ENCODE measurements around the gene PTPRF.

The PTPRF gene

DNA sequence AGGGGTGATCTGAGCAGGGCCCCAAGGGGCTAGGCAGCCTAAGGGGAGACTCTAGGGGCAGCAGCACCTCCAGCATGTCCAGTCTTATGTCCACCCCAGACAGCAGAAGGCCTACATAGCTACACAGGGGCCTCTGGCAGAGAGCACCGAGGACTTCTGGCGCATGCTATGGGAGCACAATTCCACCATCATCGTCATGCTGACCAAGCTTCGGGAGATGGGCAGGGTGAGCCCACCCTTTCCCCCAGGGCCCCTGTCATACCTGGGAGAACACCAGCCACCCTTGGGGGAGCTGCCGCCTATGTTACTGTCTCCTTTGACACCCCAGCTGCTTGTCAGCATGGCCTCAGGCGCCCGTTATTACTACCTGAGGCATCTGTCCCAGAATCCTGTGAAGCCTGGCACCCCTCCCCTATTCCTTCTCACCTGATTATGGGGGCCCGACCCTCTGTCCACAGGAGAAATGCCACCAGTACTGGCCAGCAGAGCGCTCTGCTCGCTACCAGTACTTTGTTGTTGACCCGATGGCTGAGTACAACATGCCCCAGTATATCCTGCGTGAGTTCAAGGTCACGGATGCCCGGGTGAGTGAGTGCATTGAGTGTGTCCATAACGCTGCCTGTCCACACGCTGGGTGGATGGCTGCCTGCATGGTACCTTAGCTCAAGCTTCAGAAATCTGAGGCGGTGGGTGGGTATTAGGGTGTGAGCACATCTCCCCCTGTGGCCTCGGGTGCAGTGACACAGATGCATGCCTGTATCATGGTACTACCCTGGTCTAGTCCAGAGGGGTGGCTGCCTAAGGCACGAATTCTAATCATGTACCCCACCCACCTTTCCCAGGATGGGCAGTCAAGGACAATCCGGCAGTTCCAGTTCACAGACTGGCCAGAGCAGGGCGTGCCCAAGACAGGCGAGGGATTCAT, 89.6 kb downstream of the PTPRF start:
- no peaks in the 10 kb centered on the region for H4K20me1 ChIP-seq (ENCODE audit: low read depth, low read length)
- no peak for TF ChIP-seq CTCF (IDR thresholded peaks at IDR 0.05; ENCODE audit: insufficient read depth, low read length, poor library complexity, severe bottlenecking)
- TF ChIP-seq EZH2phosphoT487 (conservative IDR thresholded peaks at IDR 0.05; ENCODE audit: low read length), result no peak
- no peaks in the 10 kb centered on the region for H3F3A ChIP-seq (ENCODE audit: insufficient read depth)
- H3K36me3 ChIP-seq (ENCODE audit: low read length), result no peaks in the 10 kb centered on the region
- H3K79me2 ChIP-seq (ENCODE audit: insufficient read depth, low read length), result no peaks in the 10 kb centered on the region
- H3K9ac ChIP-seq (ENCODE audit: low read length), result no peak overlapping the region
- H3K9me3 ChIP-seq (ENCODE audit: insufficient read depth, low read length), result no peaks in the 10 kb centered on the region
- no peak overlapping the region for H3K4me3 ChIP-seq (ENCODE audit: insufficient read depth, low read length, poor library complexity, severe bottlenecking)
- H3K27me3 ChIP-seq (ENCODE audit: low read length), result no peaks in the 10 kb centered on the region
- no peak overlapping the region for H3K27ac ChIP-seq (ENCODE audit: low read depth, low read length)
- H3K4me2 ChIP-seq (ENCODE audit: low read depth, low read length, poor library complexity, severe bottlenecking), result no peak overlapping the region
- no peaks in the 10 kb centered on the region for H3K9me2 ChIP-seq (replicated peaks; ENCODE audit: insufficient read depth, low read length)
- H2AFZ ChIP-seq (ENCODE audit: low read depth, low read length, severe bottlenecking), result no peak overlapping the region

GRCh38 chr1:43620956-43621355, 90.3 kb downstream of the PTPRF start:
- Histone ChIP-seq H3K9ac (ENCODE audit: low read length) (no peak overlapping the region), H3K9me2 (replicated peaks; ENCODE audit: insufficient read depth, low read length) (no peaks in the 10 kb centered on the region), H3K79me2 (ENCODE audit: insufficient read depth, low read length) (no peaks in the 10 kb centered on the region), H3K4me3 (ENCODE audit: insufficient read depth, low read length, poor library complexity, severe bottlenecking) (no peak overlapping the region), H3K27ac (ENCODE audit: low read depth, low read length) (no peak overlapping the region), H4K20me1 (ENCODE audit: low read depth, low read length) (no peaks in the 10 kb centered on the region), H3K36me3 (ENCODE audit: low read length) (no peaks in the 10 kb centered on the region), H2AFZ (ENCODE audit: low read depth, low read length, severe bottlenecking) (no peak overlapping the region), H3K27me3 (ENCODE audit: low read length) (no peaks in the 10 kb centered on the region), H3F3A (ENCODE audit: insufficient read depth) (no peaks in the 10 kb centered on the region), H3K4me2 (ENCODE audit: low read depth, low read length, poor library complexity, severe bottlenecking) (no peak overlapping the region), H3K9me3 (ENCODE audit: insufficient read depth, low read length) (no peaks in the 10 kb centered on the region)
- TF ChIP-seq CTCF (IDR thresholded peaks at IDR 0.05; ENCODE audit: insufficient read depth, low read length, poor library complexity, severe bottlenecking) (no peak), EZH2phosphoT487 (conservative IDR thresholded peaks at IDR 0.05; ENCODE audit: low read length) (no peak)

DNA sequence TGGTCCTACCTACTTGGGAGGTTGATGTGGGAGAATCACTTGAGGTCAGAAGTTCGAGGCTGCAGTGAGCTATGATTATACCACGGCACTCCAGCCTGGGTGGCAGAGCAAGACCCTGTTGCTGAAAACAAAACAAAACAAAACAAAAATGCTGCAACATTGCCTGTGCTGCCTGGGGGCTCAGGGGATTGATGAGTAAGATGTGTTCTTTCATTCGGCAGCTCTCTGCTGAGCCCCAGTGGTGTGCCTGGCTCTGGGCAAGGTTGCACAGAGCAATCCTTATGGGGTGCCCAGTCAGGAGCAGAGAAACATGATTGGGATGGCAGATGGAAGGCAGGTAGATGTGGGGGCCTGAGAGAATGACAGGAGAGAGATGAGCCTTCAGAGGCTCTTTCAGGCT, 90.7 kb downstream of the PTPRF start:
- H3K4me2 ChIP-seq (ENCODE audit: low read depth, low read length, poor library complexity, severe bottlenecking), result no peak overlapping the region
- no peaks in the 10 kb centered on the region for H3K9me3 ChIP-seq (ENCODE audit: insufficient read depth, low read length)
- H3K27me3 ChIP-seq (ENCODE audit: low read length), result no peaks in the 10 kb centered on the region
- H2AFZ ChIP-seq (ENCODE audit: low read depth, low read length, severe bottlenecking), result no peak overlapping the region
- no peak for TF ChIP-seq EZH2phosphoT487 (conservative IDR thresholded peaks at IDR 0.05; ENCODE audit: low read length)
- no peak for TF ChIP-seq CTCF (IDR thresholded peaks at IDR 0.05; ENCODE audit: insufficient read depth, low read length, poor library complexity, severe bottlenecking)
- no peaks in the 10 kb centered on the region for H3F3A ChIP-seq (ENCODE audit: insufficient read depth)
- no peak overlapping the region for H3K4me3 ChIP-seq (ENCODE audit: insufficient read depth, low read length, poor library complexity, severe bottlenecking)
- no peak overlapping the region for H3K9ac ChIP-seq (ENCODE audit: low read length)
- no peaks in the 10 kb centered on the region for H4K20me1 ChIP-seq (ENCODE audit: low read depth, low read length)
- no peaks in the 10 kb centered on the region for H3K36me3 ChIP-seq (ENCODE audit: low read length)
- no peak overlapping the region for H3K27ac ChIP-seq (ENCODE audit: low read depth, low read length)
- H3K9me2 ChIP-seq (replicated peaks; ENCODE audit: insufficient read depth, low read length), result no peaks in the 10 kb centered on the region
- no peaks in the 10 kb centered on the region for H3K79me2 ChIP-seq (ENCODE audit: insufficient read depth, low read length)
